GM12873 (cell line): Measurements from ENCODE around the gene MDN1.

Experiments used
- CTCF ChIP-seq: IDR thresholded peaks from 2 replicates; pipeline ENCODE4 v1.5.1; 2012; ENCODE audit warnings: low read depth, mild to moderate bottlenecking, moderate library complexity, low read length, control low read depth; ENCODE audit not compliant: insufficient read depth; ENCODE audit errors: missing control alignments

Gene MDN1

GRCh38 chr6:89678531-89678930 lies 141.1 kb downstream of the MDN1 start:
- no peak for TF ChIP-seq CTCF

- no peak for TF ChIP-seq CTCF
Measured at GRCh38 chr6:89675949-89676748, 143.4 kb downstream of the MDN1 start.

- TF ChIP-seq CTCF = no peak
Measured at GRCh38 chr6:89670935-89671565, 148.5 kb downstream of the MDN1 start.

- TF ChIP-seq CTCF = no peak
Measured at GRCh38 chr6:89669002-89669401, 150.6 kb downstream of the MDN1 start.

GRCh38 chr6:89667872-89668556 lies 151.6 kb downstream of the MDN1 start:
- no peak for TF ChIP-seq CTCF

GRCh38 chr6:89662659-89663223 lies 156.9 kb downstream of the MDN1 start:
- TF ChIP-seq CTCF = no peak

- TF ChIP-seq CTCF = no peak
Measured at GRCh38 chr6:89661559-89661958, 158.0 kb downstream of the MDN1 start.
